Measurements from ENCODE around the gene PTPRD. TPM values are rescaled to one million over a fixed set of nuclear protein-coding genes. Genes with fewer than 3 reads are reported as not detected.

Gene PTPRD
- total RNA-seq, 1 experiment from 2014 or later: 69.6 TPM

- TF ChIP-seq, protein P1, sequence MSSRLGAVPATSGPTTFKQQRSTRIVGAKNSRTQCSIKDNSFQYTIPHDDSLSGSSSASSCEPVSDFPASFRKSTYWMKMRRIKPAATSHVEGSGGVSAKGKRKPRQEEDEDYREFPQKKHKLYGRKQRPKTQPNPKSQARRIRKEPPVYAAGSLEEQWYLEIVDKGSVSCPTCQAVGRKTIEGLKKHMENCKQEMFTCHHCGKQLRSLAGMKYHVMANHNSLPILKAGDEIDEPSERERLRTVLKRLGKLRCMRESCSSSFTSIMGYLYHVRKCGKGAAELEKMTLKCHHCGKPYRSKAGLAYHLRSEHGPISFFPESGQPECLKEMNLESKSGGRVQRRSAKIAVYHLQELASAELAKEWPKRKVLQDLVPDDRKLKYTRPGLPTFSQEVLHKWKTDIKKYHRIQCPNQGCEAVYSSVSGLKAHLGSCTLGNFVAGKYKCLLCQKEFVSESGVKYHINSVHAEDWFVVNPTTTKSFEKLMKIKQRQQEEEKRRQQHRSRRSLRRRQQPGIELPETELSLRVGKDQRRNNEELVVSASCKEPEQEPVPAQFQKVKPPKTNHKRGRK (CRISPR knock-in tag; IDR thresholded peaks at IDR 0.05; ENCODE audit: borderline replicate concordance): no peak
- no peak for TF ChIP-seq NFE2L1 (CRISPR knock-in tag; IDR thresholded peaks at IDR 0.05)
- no peak for TF ChIP-seq USF1 (CRISPR knock-in tag; IDR thresholded peaks at IDR 0.05)
- no peak for TF ChIP-seq FOXP1 (CRISPR knock-in tag; IDR thresholded peaks at IDR 0.05; ENCODE audit: borderline replicate concordance)
- no peak for TF ChIP-seq CREM (CRISPR knock-in tag; IDR thresholded peaks at IDR 0.05)
- no peak for TF ChIP-seq NR1H2 (CRISPR knock-in tag; IDR thresholded peaks at IDR 0.05)
- TF ChIP-seq ZMAT4 (CRISPR knock-in tag; IDR thresholded peaks at IDR 0.05): no peak
- TF ChIP-seq ZNF396 (CRISPR knock-in tag; IDR thresholded peaks at IDR 0.05; ENCODE audit: borderline replicate concordance): no peak
Observed at GRCh38 chr9:8553444-8553843, 2059.4 kb downstream of the PTPRD start (continued).

DNA sequence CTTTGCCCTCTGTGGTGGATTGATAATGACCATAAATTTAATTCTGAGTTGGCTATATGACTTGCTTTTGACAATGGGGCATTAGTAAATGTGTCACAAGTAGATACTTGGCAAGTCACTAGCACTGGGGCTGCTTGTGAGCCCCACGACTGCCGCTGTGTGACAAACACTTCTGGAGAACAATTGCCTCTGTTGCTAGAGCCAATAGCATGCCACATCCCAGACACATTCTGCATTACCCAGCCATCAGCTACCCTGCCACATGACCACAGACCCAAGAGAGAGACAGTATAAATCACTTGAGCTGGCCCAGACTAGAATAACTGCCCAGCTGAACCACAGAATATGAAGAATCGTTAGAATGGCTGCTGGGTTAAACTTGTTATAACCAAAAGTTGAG is 2060.1 kb downstream of the PTPRD start:
- ChIA-PET POLR2A (no interaction called here), CTCF (no interaction called here)
- Mint-ChIP-seq H3K4me1 (no peaks in the 10 kb centered on the region), H3K36me3 (no peaks in the 10 kb centered on the region), H3K4me3 (no peak overlapping the region), H3K27me3 (ENCODE audit: low read depth) (no peaks in the 10 kb centered on the region), H3K27ac (no peak overlapping the region), H3K9me3 (no peaks in the 10 kb centered on the region)
- no peak for ATAC-seq
- no peak for DNase-seq (ENCODE audit: low spot score)
- TF ChIP-seq NR1H2 (CRISPR knock-in tag; IDR thresholded peaks at IDR 0.05) (no peak), ZSCAN18 (CRISPR knock-in tag; IDR thresholded peaks at IDR 0.05) (no peak), SMAD3 (CRISPR knock-in tag; IDR thresholded peaks at IDR 0.05; ENCODE audit: borderline replicate concordance) (no peak)
- TF ChIP-seq, protein P2, sequence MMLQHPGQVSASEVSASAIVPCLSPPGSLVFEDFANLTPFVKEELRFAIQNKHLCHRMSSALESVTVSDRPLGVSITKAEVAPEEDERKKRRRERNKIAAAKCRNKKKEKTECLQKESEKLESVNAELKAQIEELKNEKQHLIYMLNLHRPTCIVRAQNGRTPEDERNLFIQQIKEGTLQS (CRISPR knock-in tag; conservative IDR thresholded peaks at IDR 0.05): no peak

DNA sequence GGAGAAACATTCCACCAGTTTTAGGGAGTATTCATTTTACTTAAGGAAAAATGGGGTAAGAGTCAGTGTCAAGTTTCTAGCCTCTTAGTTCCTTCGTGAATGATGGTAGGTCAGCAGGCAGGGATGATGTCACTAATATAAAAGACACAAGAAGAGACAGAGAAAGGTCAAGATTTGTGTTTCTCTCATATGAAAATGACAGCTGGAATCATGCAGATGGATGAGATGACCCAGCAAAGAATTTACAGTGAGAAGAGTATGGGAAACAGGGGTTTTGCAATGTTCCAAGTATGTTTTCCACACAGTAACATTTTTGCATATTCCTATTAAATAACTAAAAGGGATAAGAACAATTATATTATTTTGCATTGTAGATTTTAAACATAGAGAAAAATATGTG is 2063.6 kb downstream of the PTPRD start:
- H3K4me1 Mint-ChIP-seq: no peaks in the 10 kb centered on the region
- CTCF ChIA-PET: interaction anchor here (0.7 kb wide), 1 partner anchor 1314 kb away, joined by 7 read pairs; no protein-coding TSS in a partner anchor
- DNase-seq (ENCODE audit: low spot score) (no peak), ATAC-seq (no peak)
- H3K9me3 Mint-ChIP-seq: no peaks in the 10 kb centered on the region
- H3K27ac Mint-ChIP-seq: peak overlapping the region; percentile 4; the same call in 1 of the 2 replicates
- POLR2A ChIA-PET: no interaction called here
- H3K36me3 Mint-ChIP-seq: no peaks in the 10 kb centered on the region
- H3K4me3 Mint-ChIP-seq: no peak overlapping the region
- H3K27me3 Mint-ChIP-seq (ENCODE audit: low read depth): no peaks in the 10 kb centered on the region
- TF ChIP-seq, protein P3, sequence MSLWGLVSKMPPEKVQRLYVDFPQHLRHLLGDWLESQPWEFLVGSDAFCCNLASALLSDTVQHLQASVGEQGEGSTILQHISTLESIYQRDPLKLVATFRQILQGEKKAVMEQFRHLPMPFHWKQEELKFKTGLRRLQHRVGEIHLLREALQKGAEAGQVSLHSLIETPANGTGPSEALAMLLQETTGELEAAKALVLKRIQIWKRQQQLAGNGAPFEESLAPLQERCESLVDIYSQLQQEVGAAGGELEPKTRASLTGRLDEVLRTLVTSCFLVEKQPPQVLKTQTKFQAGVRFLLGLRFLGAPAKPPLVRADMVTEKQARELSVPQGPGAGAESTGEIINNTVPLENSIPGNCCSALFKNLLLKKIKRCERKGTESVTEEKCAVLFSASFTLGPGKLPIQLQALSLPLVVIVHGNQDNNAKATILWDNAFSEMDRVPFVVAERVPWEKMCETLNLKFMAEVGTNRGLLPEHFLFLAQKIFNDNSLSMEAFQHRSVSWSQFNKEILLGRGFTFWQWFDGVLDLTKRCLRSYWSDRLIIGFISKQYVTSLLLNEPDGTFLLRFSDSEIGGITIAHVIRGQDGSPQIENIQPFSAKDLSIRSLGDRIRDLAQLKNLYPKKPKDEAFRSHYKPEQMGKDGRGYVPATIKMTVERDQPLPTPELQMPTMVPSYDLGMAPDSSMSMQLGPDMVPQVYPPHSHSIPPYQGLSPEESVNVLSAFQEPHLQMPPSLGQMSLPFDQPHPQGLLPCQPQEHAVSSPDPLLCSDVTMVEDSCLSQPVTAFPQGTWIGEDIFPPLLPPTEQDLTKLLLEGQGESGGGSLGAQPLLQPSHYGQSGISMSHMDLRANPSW (CRISPR knock-in tag; conservative IDR thresholded peaks at IDR 0.05; ENCODE audit: low read depth): no peak
- TF ChIP-seq ETV6 (CRISPR knock-in tag; IDR thresholded peaks at IDR 0.05) (no peak), EMX1 (CRISPR knock-in tag; IDR thresholded peaks at IDR 0.05) (no peak), CREM (CRISPR knock-in tag; IDR thresholded peaks at IDR 0.05) (no peak), SP1 (CRISPR knock-in tag; conservative IDR thresholded peaks at IDR 0.05) (no peak), NFE2L1 (CRISPR knock-in tag; IDR thresholded peaks at IDR 0.05) (no peak), E2F4 (CRISPR knock-in tag; IDR thresholded peaks at IDR 0.05; ENCODE audit: borderline replicate concordance, low read depth) (no peak), NFYB (CRISPR knock-in tag; conservative IDR thresholded peaks at IDR 0.05; ENCODE audit: low read depth) (no peak), ZNF138 (CRISPR knock-in tag; conservative IDR thresholded peaks at IDR 0.05) (no peak), ZMAT4 (CRISPR knock-in tag; IDR thresholded peaks at IDR 0.05) (no peak), ZNF416 (CRISPR knock-in tag; IDR thresholded peaks at IDR 0.05) (no peak), RELA (CRISPR knock-in tag; IDR thresholded peaks at IDR 0.05; ENCODE audit: borderline replicate concordance) (no peak), ESRRA (CRISPR knock-in tag; IDR thresholded peaks at IDR 0.05; ENCODE audit: borderline replicate concordance) (no peak), ATF1 (CRISPR knock-in tag; IDR thresholded peaks at IDR 0.05) (no peak), USF2 (CRISPR knock-in tag; IDR thresholded peaks at IDR 0.05) (no peak), ZNF121 (CRISPR knock-in tag; IDR thresholded peaks at IDR 0.05) (no peak)
